ENCODE results near the gene PALLD.

- TF ChIP-seq, protein P1, sequence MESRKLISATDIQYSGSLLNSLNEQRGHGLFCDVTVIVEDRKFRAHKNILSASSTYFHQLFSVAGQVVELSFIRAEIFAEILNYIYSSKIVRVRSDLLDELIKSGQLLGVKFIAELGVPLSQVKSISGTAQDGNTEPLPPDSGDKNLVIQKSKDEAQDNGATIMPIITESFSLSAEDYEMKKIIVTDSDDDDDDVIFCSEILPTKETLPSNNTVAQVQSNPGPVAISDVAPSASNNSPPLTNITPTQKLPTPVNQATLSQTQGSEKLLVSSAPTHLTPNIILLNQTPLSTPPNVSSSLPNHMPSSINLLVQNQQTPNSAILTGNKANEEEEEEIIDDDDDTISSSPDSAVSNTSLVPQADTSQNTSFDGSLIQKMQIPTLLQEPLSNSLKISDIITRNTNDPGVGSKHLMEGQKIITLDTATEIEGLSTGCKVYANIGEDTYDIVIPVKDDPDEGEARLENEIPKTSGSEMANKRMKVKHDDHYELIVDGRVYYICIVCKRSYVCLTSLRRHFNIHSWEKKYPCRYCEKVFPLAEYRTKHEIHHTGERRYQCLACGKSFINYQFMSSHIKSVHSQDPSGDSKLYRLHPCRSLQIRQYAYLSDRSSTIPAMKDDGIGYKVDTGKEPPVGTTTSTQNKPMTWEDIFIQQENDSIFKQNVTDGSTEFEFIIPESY (IDR thresholded peaks at IDR 0.05; ENCODE audit: extremely low read depth, insufficient replicate concordance, low read length), result no peak
- TF ChIP-seq POLR2A (IDR thresholded peaks at IDR 0.05; ENCODE audit: borderline replicate concordance, extremely low read depth, insufficient read depth, insufficient read length) (no peak), CTCF (IDR thresholded peaks at IDR 0.05 in 2 of 3, conservative IDR thresholded peaks at IDR 0.05 in 1 of 3; ENCODE audit: borderline replicate concordance in 1 of 3, insufficient read depth in 1 of 3, low read depth in 2 of 3, low read length in 2 of 3) (no peak), ZNF274 (IDR thresholded peaks at IDR 0.05; ENCODE audit: low read depth, low read length) (no peak)
Observed at GRCh38 chr4:168720396-168720900, 223.6 kb downstream of the PALLD start.
